ENCODE measurements around the gene NECTIN3.

The NECTIN3 gene

GRCh38 chr3:111210003-111210711 is 138.5 kb downstream of the NECTIN3 start:
- DNase-seq (ENCODE audit: low read depth) = no peak

- DNase-seq (ENCODE audit: low read depth) = no peak
Observed at GRCh38 chr3:111210866-111211564, 139.4 kb downstream of the NECTIN3 start.

GRCh38 chr3:111212511-111212910 is 140.9 kb downstream of the NECTIN3 start:
- no peak for DNase-seq (ENCODE audit: low read depth)

- DNase-seq (ENCODE audit: low read depth) = no peak
Observed at GRCh38 chr3:111215481-111215880, 143.9 kb downstream of the NECTIN3 start.

- no peak for DNase-seq (ENCODE audit: low read depth)
Observed at GRCh38 chr3:111218615-111219014, 147.0 kb downstream of the NECTIN3 start.

- no peak for DNase-seq (ENCODE audit: low read depth)
Observed at GRCh38 chr3:111227216-111227615, 155.6 kb downstream of the NECTIN3 start.

- no peak for DNase-seq (ENCODE audit: low read depth)
Observed at GRCh38 chr3:111229301-111229700, 157.7 kb downstream of the NECTIN3 start.

- no peak for DNase-seq (ENCODE audit: low read depth)
Observed at GRCh38 chr3:111236836-111237713, 165.5 kb downstream of the NECTIN3 start.

GRCh38 chr3:111237946-111238345 is 166.3 kb downstream of the NECTIN3 start:
- no peak for DNase-seq (ENCODE audit: low read depth)

- DNase-seq (ENCODE audit: low read depth) = no peak
Observed at GRCh38 chr3:111238885-111239284, 167.3 kb downstream of the NECTIN3 start.

GRCh38 chr3:111241960-111242359 is 170.3 kb downstream of the NECTIN3 start:
- no peak for DNase-seq (ENCODE audit: low read depth)
